HFF-Myc (cell line): ENCODE data around the gene RNF150.

Source experiments
- DNase-seq: peaks from one replicate; pipeline ENCODE4 v3.0.0-alpha.2; 2011; ENCODE audit warnings: low read depth; ENCODE audit errors: extremely low read depth
- H3K4me3 ChIP-seq: replicated peaks from 2 replicates; pipeline ENCODE4 v1.5.1; 2011; ENCODE audit warnings: low read depth, mild to moderate bottlenecking, control low read depth, low read length
- CTCF ChIP-seq: IDR thresholded peaks from 2 replicates; pipeline ENCODE4 v1.5.1; 2012; ENCODE audit warnings: mild to moderate bottlenecking, low read depth, low read length, control low read depth; ENCODE audit errors: missing control alignments

The RNF150 gene

GRCh38 chr4:141133146-141133998 is at the start of gene RNF150:
Gene RNF150 (minus strand): TSS chr4:141133469.
- DNase-seq = peak; percentile 90

GRCh38 chr4:141180991-141181761 is 47.9 kb upstream of the RNF150 start:
- DNase-seq = no peak

More at GRCh38 chr4:141133146-141133998, at the start of gene RNF150:
- TF ChIP-seq CTCF = peak; percentile 79
- H3K4me3 ChIP-seq = peak within 1 kb of the TSS; percentile 85

GRCh38 chr4:141179474-141180373 is 46.5 kb upstream of the RNF150 start:
- DNase-seq = no peak
- TF ChIP-seq CTCF = no peak

More at GRCh38 chr4:141180991-141181761, 47.9 kb upstream of the RNF150 start:
- no peak for TF ChIP-seq CTCF
- no peak overlapping the region for H3K4me3 ChIP-seq

GRCh38 chr4:141177171-141177570 is 43.9 kb upstream of the RNF150 start:
- DNase-seq = no peak
- no peak overlapping the region for H3K4me3 ChIP-seq
- no peak for TF ChIP-seq CTCF

More at GRCh38 chr4:141179474-141180373, 46.5 kb upstream of the RNF150 start:
- no peak overlapping the region for H3K4me3 ChIP-seq

GRCh38 chr4:141174457-141174856 is 41.2 kb upstream of the RNF150 start:
- DNase-seq = no peak
- H3K4me3 ChIP-seq = no peak overlapping the region
- TF ChIP-seq CTCF = no peak

- no peak for TF ChIP-seq CTCF
- H3K4me3 ChIP-seq = no peak overlapping the region
- no peak for DNase-seq
Measured at GRCh38 chr4:141170671-141171070, 37.4 kb upstream of the RNF150 start.
